OCI-LY1 (cell line): Measurements from ENCODE around the gene NELFCD.
"Not testable (repeated sequence)": the region's sequence is repeated elsewhere in the genome, so short reads cannot be mapped to it uniquely, and the experiment has no call there.

Experiments
- H2AFZ ChIP-seq: fragments of 200-600 bp; sonication (generic), shearing (Covaris generic); 2 replicates; pipeline ENCODE4 v1.6.0; 2014; ENCODE audit warnings: antibody characterized with exemption, mild to moderate bottlenecking, low read length
- H3F3A ChIP-seq: fragments of 200-600 bp; sonication (generic), shearing (Covaris generic); 2 replicates; pipeline ENCODE4 v1.6.0; 2014; ENCODE audit warnings: mild to moderate bottlenecking, antibody characterized with exemption, low read length, moderate library complexity; ENCODE audit not compliant: insufficient read depth
- H3K27ac ChIP-seq: fragments of 200-600 bp; sonication (generic); 2 replicates; pipeline ENCODE4 v1.5.1; 2014; ENCODE audit warnings: low read length, mixed run types, mild to moderate bottlenecking, low read depth; ENCODE audit not compliant: poor library complexity, severe bottlenecking
- H3K27me3 ChIP-seq: fragments of 200-600 bp; sonication (generic); 2 replicates; pipeline ENCODE4 v1.6.0; 2014; ENCODE audit warnings: antibody characterized with exemption, mild to moderate bottlenecking, low read length, moderate library complexity; ENCODE audit not compliant: insufficient read depth
- H3K36me3 ChIP-seq: fragments of 200-600 bp; sonication (generic); 2 replicates; pipeline ENCODE4 v1.6.1; 2014; ENCODE audit warnings: mild to moderate bottlenecking, antibody characterized with exemption, low read length, moderate library complexity, mixed read lengths; ENCODE audit not compliant: insufficient read depth
- H3K4me1 ChIP-seq: fragments of 200-600 bp; sonication (generic); 2 replicates; pipeline ENCODE4 v1.5.1; 2014; ENCODE audit warnings: mild to moderate bottlenecking, low read length, moderate library complexity; ENCODE audit not compliant: insufficient read depth, severe bottlenecking
- H3K4me2 ChIP-seq: fragments of 200-600 bp; sonication (generic), shearing (Covaris generic); 2 replicates; pipeline ENCODE4 v1.6.1; 2014; ENCODE audit warnings: low read length
- H3K4me3 ChIP-seq: fragments of 200-600 bp; sonication (generic); 2 replicates; pipeline ENCODE4 v1.5.1; 2014; ENCODE audit warnings: low read length, low read depth, mild to moderate bottlenecking, mixed read lengths; ENCODE audit not compliant: poor library complexity, severe bottlenecking
- H3K79me2 ChIP-seq: fragments of 200-600 bp; shearing (Covaris generic); 2 replicates; pipeline ENCODE4 v1.6.1; 2016; ENCODE audit warnings: mixed run types, low read length, mixed read lengths; ENCODE audit not compliant: insufficient read depth
- H3K9ac ChIP-seq: fragments of 200-600 bp; sonication (generic), shearing (Covaris generic); 2 replicates; pipeline ENCODE4 v1.6.1; 2014; ENCODE audit warnings: mild to moderate bottlenecking, low read length, mixed read lengths
- H3K9me2 ChIP-seq: fragments of 200-600 bp; sonication (generic), shearing (Covaris generic); 2 replicates; pipeline ENCODE4 v1.6.1; 2014; ENCODE audit warnings: low read depth, mild to moderate bottlenecking, low read length, mixed read lengths
- H3K9me3 ChIP-seq: fragments of 200-600 bp; shearing (Covaris generic); 2 replicates; pipeline ENCODE4 v1.6.1; 2014; ENCODE audit warnings: low read length, mixed read lengths
- H4K20me1 ChIP-seq: fragments of 200-600 bp; sonication (generic), shearing (Covaris generic); 2 replicates; pipeline ENCODE4 v1.6.0; 2016; ENCODE audit warnings: mild to moderate bottlenecking, low read length; ENCODE audit not compliant: insufficient read depth
- EZH2 ChIP-seq: fragments of 200-600 bp; sonication (generic), shearing (Covaris generic); IDR thresholded peaks from 2 replicates; pipeline ENCODE4 v1.8.0; 2017; ENCODE audit warnings: borderline replicate concordance, mixed run types, mild to moderate bottlenecking, antibody characterized with exemption, low read length, moderate library complexity, mixed read lengths
- TF ChIP-seq, protein P1 (sequence below): fragments of 200-600 bp; sonication (generic), shearing (Covaris generic); IDR thresholded peaks from 2 replicates; pipeline ENCODE4 v1.5.1; 2017; ENCODE audit warnings: mild to moderate bottlenecking, antibody characterized with exemption, low read length, moderate library complexity, mixed read lengths

NELFCD gene

DNA sequence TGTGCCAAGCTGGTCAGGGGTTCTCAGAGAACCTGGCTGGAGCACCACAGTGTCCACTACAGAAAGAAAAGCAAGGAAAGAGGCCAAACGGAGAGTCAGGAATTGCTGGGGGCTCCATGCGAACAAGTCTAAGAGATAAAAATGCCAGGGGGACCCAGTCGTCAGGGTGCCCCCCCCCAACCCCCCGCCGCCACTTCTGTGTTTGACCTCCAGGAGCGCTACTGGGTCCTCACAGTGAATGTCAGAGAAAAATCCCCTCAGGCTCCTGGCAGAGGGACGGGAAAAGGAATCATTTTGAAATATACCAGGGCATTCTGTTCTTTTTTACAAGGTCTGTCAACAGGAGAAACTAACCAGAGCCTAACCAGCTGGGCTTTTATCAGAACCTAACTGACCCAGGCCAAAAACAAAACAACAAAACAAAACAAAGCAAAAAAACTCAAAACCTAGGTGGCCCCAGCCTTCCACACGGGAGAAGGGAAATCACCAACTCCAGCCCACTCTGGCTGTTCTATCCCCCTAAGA is 17.9 kb upstream of the NELFCD start:
- no peaks in the 10 kb centered on the region for H3K4me1 ChIP-seq
- no peaks in the 10 kb centered on the region for H3K9me2 ChIP-seq
- H3K4me2 ChIP-seq = no peak overlapping the region
- no peak overlapping the region for H3K4me3 ChIP-seq
- no peak overlapping the region for H3K9ac ChIP-seq
- no peak overlapping the region for H2AFZ ChIP-seq
- peaks cover 3% of the 10 kb centered on the region; the same call in 1 of the 2 replicates for H3K9me3 ChIP-seq
- TF ChIP-seq EZH2 = no peak
- TF ChIP-seq, protein P1, sequence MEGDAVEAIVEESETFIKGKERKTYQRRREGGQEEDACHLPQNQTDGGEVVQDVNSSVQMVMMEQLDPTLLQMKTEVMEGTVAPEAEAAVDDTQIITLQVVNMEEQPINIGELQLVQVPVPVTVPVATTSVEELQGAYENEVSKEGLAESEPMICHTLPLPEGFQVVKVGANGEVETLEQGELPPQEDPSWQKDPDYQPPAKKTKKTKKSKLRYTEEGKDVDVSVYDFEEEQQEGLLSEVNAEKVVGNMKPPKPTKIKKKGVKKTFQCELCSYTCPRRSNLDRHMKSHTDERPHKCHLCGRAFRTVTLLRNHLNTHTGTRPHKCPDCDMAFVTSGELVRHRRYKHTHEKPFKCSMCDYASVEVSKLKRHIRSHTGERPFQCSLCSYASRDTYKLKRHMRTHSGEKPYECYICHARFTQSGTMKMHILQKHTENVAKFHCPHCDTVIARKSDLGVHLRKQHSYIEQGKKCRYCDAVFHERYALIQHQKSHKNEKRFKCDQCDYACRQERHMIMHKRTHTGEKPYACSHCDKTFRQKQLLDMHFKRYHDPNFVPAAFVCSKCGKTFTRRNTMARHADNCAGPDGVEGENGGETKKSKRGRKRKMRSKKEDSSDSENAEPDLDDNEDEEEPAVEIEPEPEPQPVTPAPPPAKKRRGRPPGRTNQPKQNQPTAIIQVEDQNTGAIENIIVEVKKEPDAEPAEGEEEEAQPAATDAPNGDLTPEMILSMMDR = 0 out of 2 replicates have a peak, but pooled peaks have one; percentile 22
- H3F3A ChIP-seq = no peaks in the 10 kb centered on the region
- H3K27ac ChIP-seq = no peak overlapping the region
- H3K36me3 ChIP-seq = no peaks in the 10 kb centered on the region
- H4K20me1 ChIP-seq = no peaks in the 10 kb centered on the region
- no peaks in the 10 kb centered on the region; the same call in 1 of the 2 replicates for H3K27me3 ChIP-seq
- no peaks in the 10 kb centered on the region for H3K79me2 ChIP-seq

DNA sequence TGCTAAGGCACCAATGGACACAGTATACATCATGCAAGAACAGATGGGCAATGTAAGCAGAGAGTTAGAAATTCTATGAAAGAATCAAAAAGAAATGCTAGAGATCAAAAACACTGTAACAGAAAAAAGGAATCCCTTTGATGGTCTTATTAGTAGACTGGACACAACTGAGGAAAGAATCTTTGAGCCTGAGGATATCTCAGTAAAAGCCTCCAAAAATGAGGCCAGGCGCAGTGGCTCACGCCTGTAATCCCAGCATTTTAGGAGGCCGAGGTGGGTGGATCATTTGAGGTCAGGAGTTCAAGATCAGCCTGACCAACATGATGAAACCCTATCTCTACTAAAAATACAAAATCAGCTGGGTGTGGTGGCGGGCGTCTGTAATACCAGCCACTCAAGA is 17.1 kb upstream of the NELFCD start:
- not testable (repeated sequence) for H3K9me3 ChIP-seq, H3K27ac ChIP-seq, H3K9me2 ChIP-seq, H4K20me1 ChIP-seq, H3F3A ChIP-seq, H2AFZ ChIP-seq, H3K9ac ChIP-seq, H3K36me3 ChIP-seq, H3K27me3 ChIP-seq, H3K4me2 ChIP-seq, H3K4me3 ChIP-seq, H3K79me2 ChIP-seq, H3K4me1 ChIP-seq

DNA sequence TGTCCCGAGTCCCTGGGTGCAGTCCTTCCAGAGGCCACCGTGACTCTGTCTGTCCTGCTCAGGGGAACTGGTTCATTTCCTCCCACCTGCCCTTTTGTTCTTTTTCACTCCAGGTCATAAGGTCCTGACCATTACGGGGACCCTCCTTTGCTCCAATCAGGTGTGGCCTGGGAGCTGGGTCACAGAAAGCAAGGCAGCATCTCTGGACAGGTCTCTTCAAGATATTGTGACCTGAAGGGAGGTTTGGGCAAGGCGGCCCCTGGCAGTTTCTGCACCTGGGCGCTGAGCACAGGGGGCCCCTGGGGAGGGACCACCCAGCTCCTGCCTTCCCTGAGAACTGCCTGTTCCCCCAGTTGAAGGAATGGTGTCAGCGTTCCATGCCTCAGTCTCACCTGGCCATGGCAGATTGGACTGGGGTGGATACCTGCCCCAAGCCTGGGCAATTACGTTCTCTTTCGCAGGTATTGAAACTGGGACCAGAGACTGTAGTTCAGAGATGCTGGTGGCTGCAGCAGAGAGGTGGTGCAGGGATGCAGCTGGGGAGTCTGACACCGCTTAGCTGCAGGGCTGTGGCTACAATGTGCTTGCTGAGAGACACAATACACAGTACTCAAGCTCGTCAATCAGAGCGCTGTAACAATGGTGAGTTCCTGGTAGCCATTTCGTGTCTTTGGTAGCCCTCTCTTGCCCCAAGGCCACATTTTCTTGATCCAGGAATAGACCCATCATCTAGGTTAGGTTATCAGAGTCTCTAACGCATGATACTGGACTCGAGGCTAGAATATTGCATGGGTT is 15.6 kb upstream of the NELFCD start:
- Histone ChIP-seq H3K79me2 (no peaks in the 10 kb centered on the region), H2AFZ (no peak overlapping the region), H3F3A (no peaks in the 10 kb centered on the region), H3K4me1 (no peaks in the 10 kb centered on the region), H3K4me2 (no peak overlapping the region), H3K9me2 (no peaks in the 10 kb centered on the region), H4K20me1 (no peaks in the 10 kb centered on the region), H3K27me3 (peaks cover 6% of the 10 kb centered on the region; the same call in 1 of the 2 replicates), H3K36me3 (peaks cover 3% of the 10 kb centered on the region; the same call in 1 of the 2 replicates), H3K4me3 (no peak overlapping the region), H3K27ac (no peak overlapping the region), H3K9me3 (peaks cover 6% of the 10 kb centered on the region), H3K9ac (no peak overlapping the region)
- TF ChIP-seq, protein P1 = no peak
- no peak for TF ChIP-seq EZH2
